Central memory CD8-positive, alpha-beta T cell (primary cell): ENCODE results near the gene CKMT2.

ENCODE experiments used
- ATAC-seq: fragments of 150-1000 bp; cut with Tn5 transposase; replicated peaks from 2 replicates; pipeline ENCODE4 v1.10.0; 2022; ENCODE audit warnings: mild to moderate bottlenecking, moderate FRiP score, moderate number of reproducible peaks; ENCODE audit not compliant: poor library complexity, severe bottlenecking; ENCODE audit errors: extremely low read depth
- DNase-seq, 2 donors: peaks; one replicate each; pipeline ENCODE4 v3.0.0; 2021; ENCODE audit warnings: low spot score in 2 of 2
- H3K27ac Mint-ChIP-seq: one replicate; pipeline ENCODE4 v1.8.0; 2022; ENCODE audit warnings: low read depth, mild to moderate bottlenecking, moderate library complexity, mixed read lengths
- H3K27me3 Mint-ChIP-seq: one replicate; pipeline ENCODE4 v1.8.0; 2022; ENCODE audit warnings: mixed read lengths
- H3K36me3 Mint-ChIP-seq: one replicate; pipeline ENCODE4 v1.8.0; 2022; ENCODE audit warnings: mild to moderate bottlenecking, moderate library complexity, mixed read lengths; ENCODE audit not compliant: insufficient read depth
- H3K4me1 Mint-ChIP-seq: one replicate; pipeline ENCODE4 v1.8.0; 2022; ENCODE audit warnings: mixed read lengths
- H3K4me3 Mint-ChIP-seq: one replicate; pipeline ENCODE4 v1.8.0; 2022; ENCODE audit warnings: mild to moderate bottlenecking, moderate library complexity, mixed read lengths
- H3K9me3 Mint-ChIP-seq: one replicate; pipeline ENCODE4 v1.8.0; 2022; ENCODE audit warnings: mixed read lengths

The CKMT2 gene

GRCh38 chr5:81204205-81204604 is 28.9 kb upstream of the CKMT2 start:
- Mint-ChIP-seq H3K36me3 (peaks cover 7% of the 10 kb centered on the region), H3K27ac (no peak overlapping the region), H3K9me3 (no peaks in the 10 kb centered on the region), H3K27me3 (no peaks in the 10 kb centered on the region), H3K4me1 (no peaks in the 10 kb centered on the region), H3K4me3 (no peak overlapping the region)
- ATAC-seq (no peak), DNase-seq (no peak)

GRCh38 chr5:81205058-81205457 is 28.1 kb upstream of the CKMT2 start:
- Mint-ChIP-seq H3K27ac (no peak overlapping the region), H3K9me3 (no peaks in the 10 kb centered on the region), H3K27me3 (no peaks in the 10 kb centered on the region), H3K4me1 (no peaks in the 10 kb centered on the region), H3K36me3 (peaks cover 8% of the 10 kb centered on the region), H3K4me3 (no peak overlapping the region)
- ATAC-seq: no peak
- no peak for DNase-seq

GRCh38 chr5:81207009-81207408 is 26.1 kb upstream of the CKMT2 start:
- H3K27ac Mint-ChIP-seq: peak overlapping the region; percentile 32
- DNase-seq (no peak), ATAC-seq (no peak)
- H3K36me3 Mint-ChIP-seq: peaks cover 7% of the 10 kb centered on the region
- H3K4me3 Mint-ChIP-seq: no peak overlapping the region
- no peaks in the 10 kb centered on the region for H3K9me3 Mint-ChIP-seq
- H3K4me1 Mint-ChIP-seq: no peaks in the 10 kb centered on the region
- no peaks in the 10 kb centered on the region for H3K27me3 Mint-ChIP-seq

GRCh38 chr5:81208904-81209303 is 24.2 kb upstream of the CKMT2 start:
- no peak overlapping the region for H3K27ac Mint-ChIP-seq
- H3K36me3 Mint-ChIP-seq: peaks cover 9% of the 10 kb centered on the region
- H3K4me1 Mint-ChIP-seq: no peaks in the 10 kb centered on the region
- DNase-seq (no peak), ATAC-seq (no peak)
- H3K4me3 Mint-ChIP-seq: no peak overlapping the region
- no peaks in the 10 kb centered on the region for H3K27me3 Mint-ChIP-seq
- H3K9me3 Mint-ChIP-seq: no peaks in the 10 kb centered on the region

GRCh38 chr5:81209386-81209785 is 23.7 kb upstream of the CKMT2 start:
- H3K27ac Mint-ChIP-seq: no peak overlapping the region
- H3K9me3 Mint-ChIP-seq: no peaks in the 10 kb centered on the region
- DNase-seq: no peak
- no peak for ATAC-seq
- no peaks in the 10 kb centered on the region for H3K4me1 Mint-ChIP-seq
- peaks cover 9% of the 10 kb centered on the region for H3K36me3 Mint-ChIP-seq
- H3K4me3 Mint-ChIP-seq: no peak overlapping the region
- H3K27me3 Mint-ChIP-seq: no peaks in the 10 kb centered on the region

GRCh38 chr5:81209869-81210493 is 23.1 kb upstream of the CKMT2 start:
- Mint-ChIP-seq H3K27ac (no peak overlapping the region), H3K27me3 (no peaks in the 10 kb centered on the region), H3K9me3 (no peaks in the 10 kb centered on the region), H3K4me1 (no peaks in the 10 kb centered on the region), H3K4me3 (no peak overlapping the region), H3K36me3 (peaks cover 9% of the 10 kb centered on the region)
- no peak for ATAC-seq
- no peak for DNase-seq

- Mint-ChIP-seq H3K36me3 (peaks cover 9% of the 10 kb centered on the region), H3K9me3 (no peaks in the 10 kb centered on the region), H3K4me1 (no peaks in the 10 kb centered on the region), H3K4me3 (no peak overlapping the region), H3K27ac (no peak overlapping the region), H3K27me3 (no peaks in the 10 kb centered on the region)
- ATAC-seq (no peak), DNase-seq (no peak)
Observed at GRCh38 chr5:81212211-81212751, 20.8 kb upstream of the CKMT2 start.

GRCh38 chr5:81213070-81213469 is 20.1 kb upstream of the CKMT2 start:
- Mint-ChIP-seq H3K27me3 (no peaks in the 10 kb centered on the region), H3K36me3 (peaks cover 11% of the 10 kb centered on the region), H3K27ac (no peak overlapping the region), H3K4me3 (no peak overlapping the region), H3K4me1 (no peaks in the 10 kb centered on the region), H3K9me3 (no peaks in the 10 kb centered on the region)
- ATAC-seq: no peak
- no peak for DNase-seq

GRCh38 chr5:81214848-81215247 is 18.3 kb upstream of the CKMT2 start:
- DNase-seq (no peak), ATAC-seq (no peak)
- no peaks in the 10 kb centered on the region for H3K9me3 Mint-ChIP-seq
- H3K27ac Mint-ChIP-seq: no peak overlapping the region
- H3K27me3 Mint-ChIP-seq: no peaks in the 10 kb centered on the region
- H3K36me3 Mint-ChIP-seq: peaks cover 11% of the 10 kb centered on the region
- no peak overlapping the region for H3K4me3 Mint-ChIP-seq
- H3K4me1 Mint-ChIP-seq: no peaks in the 10 kb centered on the region

- H3K4me3 Mint-ChIP-seq: no peak overlapping the region
- ATAC-seq: no peak
- H3K36me3 Mint-ChIP-seq: peaks cover 11% of the 10 kb centered on the region
- H3K27me3 Mint-ChIP-seq: no peaks in the 10 kb centered on the region
- H3K9me3 Mint-ChIP-seq: no peaks in the 10 kb centered on the region
- no peak for DNase-seq
- no peak overlapping the region for H3K27ac Mint-ChIP-seq
- H3K4me1 Mint-ChIP-seq: no peaks in the 10 kb centered on the region
Observed at GRCh38 chr5:81216152-81216551, 17.0 kb upstream of the CKMT2 start.

- Mint-ChIP-seq H3K4me1 (no peaks in the 10 kb centered on the region), H3K9me3 (no peaks in the 10 kb centered on the region), H3K36me3 (peaks cover 9% of the 10 kb centered on the region), H3K27me3 (no peaks in the 10 kb centered on the region), H3K27ac (no peak overlapping the region), H3K4me3 (no peak overlapping the region)
- ATAC-seq: no peak
- no peak for DNase-seq
Observed at GRCh38 chr5:81219389-81219788, 13.7 kb upstream of the CKMT2 start.

GRCh38 chr5:81222285-81222684 is 10.8 kb upstream of the CKMT2 start:
- no peak for DNase-seq
- no peaks in the 10 kb centered on the region for H3K9me3 Mint-ChIP-seq
- H3K4me3 Mint-ChIP-seq: no peak overlapping the region
- no peaks in the 10 kb centered on the region for H3K27me3 Mint-ChIP-seq
- H3K27ac Mint-ChIP-seq: no peak overlapping the region
- H3K4me1 Mint-ChIP-seq: no peaks in the 10 kb centered on the region
- peaks cover 13% of the 10 kb centered on the region for H3K36me3 Mint-ChIP-seq
- no peak for ATAC-seq

GRCh38 chr5:81225463-81225862 is 7.7 kb upstream of the CKMT2 start:
- no peaks in the 10 kb centered on the region for H3K9me3 Mint-ChIP-seq
- no peak overlapping the region for H3K4me3 Mint-ChIP-seq
- peaks cover 6% of the 10 kb centered on the region for H3K36me3 Mint-ChIP-seq
- H3K4me1 Mint-ChIP-seq: no peaks in the 10 kb centered on the region
- no peaks in the 10 kb centered on the region for H3K27me3 Mint-ChIP-seq
- DNase-seq (no peak), ATAC-seq (no peak)
- no peak overlapping the region for H3K27ac Mint-ChIP-seq
